GM12801 (cell line): Measurements from ENCODE around the gene CEP120.

Experiments
- TF ChIP-seq, protein P1 (sequence below): IDR thresholded peaks from one replicate; pipeline ENCODE4 v1.5.1; 2011; ENCODE audit warnings: control low read depth; ENCODE audit not compliant: insufficient read length; ENCODE audit errors: extremely low read depth

The CEP120 gene

DNA sequence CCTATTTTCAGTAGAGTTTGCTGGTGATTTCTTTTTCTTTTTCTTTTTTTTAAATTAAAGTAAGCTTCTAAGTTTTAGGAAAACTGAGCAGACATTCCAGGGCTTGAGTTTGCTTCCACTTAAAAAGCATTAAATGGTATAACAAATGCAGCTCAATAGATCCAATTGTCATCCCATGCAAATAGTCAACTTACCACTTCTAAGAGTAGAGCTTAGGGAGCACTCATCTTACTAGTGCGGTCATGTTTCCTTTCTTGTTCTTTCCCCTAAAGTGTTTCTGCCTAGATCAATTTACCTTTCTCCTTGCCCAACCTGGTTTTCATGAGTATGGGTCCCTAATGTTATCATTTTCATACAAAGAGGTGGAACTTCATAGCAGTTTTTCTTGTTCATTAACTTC is 13.0 kb upstream of the CEP120 start:
- TF ChIP-seq, protein P1, sequence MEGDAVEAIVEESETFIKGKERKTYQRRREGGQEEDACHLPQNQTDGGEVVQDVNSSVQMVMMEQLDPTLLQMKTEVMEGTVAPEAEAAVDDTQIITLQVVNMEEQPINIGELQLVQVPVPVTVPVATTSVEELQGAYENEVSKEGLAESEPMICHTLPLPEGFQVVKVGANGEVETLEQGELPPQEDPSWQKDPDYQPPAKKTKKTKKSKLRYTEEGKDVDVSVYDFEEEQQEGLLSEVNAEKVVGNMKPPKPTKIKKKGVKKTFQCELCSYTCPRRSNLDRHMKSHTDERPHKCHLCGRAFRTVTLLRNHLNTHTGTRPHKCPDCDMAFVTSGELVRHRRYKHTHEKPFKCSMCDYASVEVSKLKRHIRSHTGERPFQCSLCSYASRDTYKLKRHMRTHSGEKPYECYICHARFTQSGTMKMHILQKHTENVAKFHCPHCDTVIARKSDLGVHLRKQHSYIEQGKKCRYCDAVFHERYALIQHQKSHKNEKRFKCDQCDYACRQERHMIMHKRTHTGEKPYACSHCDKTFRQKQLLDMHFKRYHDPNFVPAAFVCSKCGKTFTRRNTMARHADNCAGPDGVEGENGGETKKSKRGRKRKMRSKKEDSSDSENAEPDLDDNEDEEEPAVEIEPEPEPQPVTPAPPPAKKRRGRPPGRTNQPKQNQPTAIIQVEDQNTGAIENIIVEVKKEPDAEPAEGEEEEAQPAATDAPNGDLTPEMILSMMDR, result no peak

DNA sequence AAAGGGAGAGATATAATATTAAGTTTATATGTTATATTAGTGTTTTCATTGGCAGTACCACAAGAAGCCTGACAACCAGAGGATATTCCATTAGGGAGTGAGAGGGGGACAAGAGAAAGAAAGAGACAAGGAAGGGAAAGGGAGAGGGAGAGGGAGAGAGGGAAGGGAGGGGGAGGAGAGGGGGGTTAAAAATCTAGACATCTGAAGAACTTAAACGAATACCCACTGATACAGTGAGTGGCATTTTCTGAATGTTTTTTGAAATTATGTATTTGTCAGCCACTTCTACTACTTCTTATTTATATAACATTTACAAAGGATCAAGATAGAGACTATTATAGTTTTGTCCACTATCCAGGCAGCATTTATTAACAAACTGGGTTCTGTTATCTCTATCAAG is 11.6 kb upstream of the CEP120 start:
- TF ChIP-seq, protein P1, result no peak

DNA sequence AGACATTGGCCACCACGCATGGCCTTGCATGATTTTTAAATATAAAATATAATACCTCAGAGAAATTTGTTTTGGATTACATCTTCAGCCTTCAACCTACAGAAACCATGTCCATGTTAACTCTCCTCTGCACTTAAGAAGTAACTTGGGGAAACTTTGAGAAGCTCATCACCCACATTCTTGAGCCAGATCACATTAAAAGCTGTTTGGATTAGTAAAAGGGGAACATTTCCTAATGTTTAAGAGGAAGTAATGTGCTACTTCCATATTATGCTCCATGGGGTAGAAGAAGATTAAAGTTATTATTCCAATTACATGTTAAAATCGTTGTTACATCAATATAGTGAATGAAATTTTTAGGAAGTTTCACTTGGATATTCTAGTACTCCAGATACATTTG is 10.4 kb upstream of the CEP120 start:
- TF ChIP-seq, protein P1, result no peak

DNA sequence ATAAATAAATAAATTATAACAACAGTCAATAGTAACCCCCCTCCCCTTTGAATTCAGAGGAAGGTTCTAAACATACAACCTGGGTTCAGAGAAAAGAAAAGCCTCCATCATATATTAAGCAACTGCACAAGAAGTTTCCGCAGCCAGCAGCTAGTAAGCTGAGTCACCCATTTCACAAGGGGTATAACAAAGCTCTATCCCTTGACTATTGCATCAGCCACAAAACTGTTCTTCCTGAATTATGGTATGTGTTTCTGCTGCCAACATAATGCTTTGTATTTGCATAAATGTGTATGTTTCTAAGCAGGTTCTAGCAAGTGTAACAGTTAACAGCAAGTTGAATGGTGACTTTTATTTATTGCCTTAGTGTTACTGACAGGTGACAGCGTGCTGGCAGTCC is 6.8 kb upstream of the CEP120 start:
- TF ChIP-seq, protein P1, result no peak

DNA sequence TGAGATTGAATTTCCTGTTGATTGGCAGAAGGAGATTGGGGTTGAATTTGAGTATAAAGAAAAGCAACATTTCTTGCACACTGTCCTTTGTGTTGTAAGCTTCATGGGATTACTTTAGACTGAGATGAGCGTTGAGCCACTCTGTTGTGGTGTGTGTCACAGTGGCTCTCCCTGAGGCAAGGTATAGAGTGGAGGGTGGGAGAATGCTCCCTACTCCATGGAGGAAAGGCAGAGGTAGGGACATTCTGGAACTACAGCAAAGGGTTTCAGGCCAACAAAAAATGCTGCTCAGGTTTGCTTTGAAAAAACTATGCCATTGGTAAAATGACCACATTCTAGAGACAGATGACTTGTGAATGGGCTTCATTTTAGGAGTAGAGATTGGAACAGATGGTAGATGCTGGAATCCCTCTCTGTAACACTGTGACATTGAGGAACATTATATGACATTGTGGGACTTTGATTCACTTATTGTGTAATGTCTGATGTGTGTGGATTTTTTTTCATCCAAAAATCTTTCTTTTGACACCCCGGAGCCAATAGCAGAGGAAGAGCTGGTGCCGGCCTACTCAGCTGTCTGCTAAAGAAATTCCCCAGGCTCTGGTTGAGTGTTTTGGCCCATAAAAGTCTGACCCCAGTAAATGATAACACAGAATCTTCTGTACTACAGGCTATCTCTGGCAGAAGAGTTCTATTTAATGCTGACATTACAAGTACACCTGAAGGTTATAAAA is 6.2 kb upstream of the CEP120 start:
- TF ChIP-seq, protein P1, result no peak

DNA sequence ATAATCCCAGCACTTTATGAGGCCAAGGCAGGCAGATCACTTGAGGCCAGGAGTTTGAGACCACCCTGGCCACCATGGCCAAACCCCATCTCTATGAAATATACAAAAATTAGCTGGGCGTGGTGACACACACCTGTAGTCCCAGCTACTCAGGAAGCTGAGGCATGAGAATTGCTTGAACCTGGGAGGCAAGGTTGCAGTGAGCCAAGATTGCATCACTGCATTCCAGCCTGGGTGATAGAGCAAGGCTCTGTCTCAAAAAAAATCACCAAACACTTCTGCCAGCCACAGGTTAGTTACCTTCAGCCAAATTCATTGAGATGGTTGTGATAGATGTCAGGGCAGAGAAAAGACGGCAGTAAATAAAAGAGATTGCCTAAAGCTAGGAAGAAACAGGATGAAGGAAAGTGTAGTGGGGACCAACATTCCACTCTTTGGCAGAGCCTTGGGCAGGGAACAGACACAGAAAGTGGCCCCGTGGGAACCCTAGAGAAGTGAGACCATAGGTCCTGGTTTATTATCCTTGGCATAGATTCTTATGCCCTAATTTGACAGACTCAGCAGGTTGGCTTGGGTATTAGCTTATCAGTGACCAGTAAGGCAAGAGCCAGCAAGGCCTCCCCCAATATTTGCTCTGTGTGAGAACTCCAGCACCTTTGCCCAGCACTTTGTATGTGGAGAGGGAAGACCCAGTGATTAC is 5.5 kb upstream of the CEP120 start:
- TF ChIP-seq, protein P1, result no peak

DNA sequence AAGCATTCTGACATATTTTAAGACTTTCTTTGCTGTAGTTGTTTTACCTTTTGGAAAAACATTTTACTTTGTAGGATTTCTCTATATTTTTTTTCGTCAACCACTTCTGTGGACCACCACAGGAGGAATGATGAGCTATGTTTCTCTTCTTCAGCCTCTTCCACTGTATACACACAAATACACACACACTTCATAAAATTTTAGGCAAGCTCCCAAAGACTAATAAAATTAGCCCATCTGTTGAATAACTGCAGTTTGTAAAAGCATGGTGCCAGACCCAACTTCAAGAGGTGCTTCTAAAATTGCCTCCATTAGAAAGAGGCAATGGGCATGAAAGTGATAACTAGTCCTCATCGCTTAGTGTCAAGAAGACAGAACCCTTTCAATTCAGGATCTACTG is 4.1 kb upstream of the CEP120 start:
- TF ChIP-seq, protein P1, result no peak
